Brain microvascular endothelial cell (primary cell): ENCODE data around the gene EBF4.

ENCODE experiments used
- DNase-seq: peaks from one replicate; pipeline ENCODE4 v3.0.0-alpha.2; 2020
- H3K27ac ChIP-seq: fragments of 250-450 bp; sonication (Bioruptor Pico); 2 replicates; pipeline ENCODE4 v1.5.1; 2020; ENCODE audit warnings: mild to moderate bottlenecking, moderate library complexity
- H3K27me3 ChIP-seq: fragments of 250-450 bp; sonication (Bioruptor Pico); replicated peaks from 2 replicates; pipeline ENCODE4 v1.5.1; 2020; ENCODE audit warnings: mild to moderate bottlenecking
- H3K36me3 ChIP-seq: fragments of 250-450 bp; sonication (Bioruptor Pico); replicated peaks from 2 replicates; pipeline ENCODE4 v1.5.1; 2020; ENCODE audit warnings: mild to moderate bottlenecking
- H3K4me3 ChIP-seq: 2 replicates; pipeline ENCODE4 v1.5.1; 2011; ENCODE audit warnings: low read depth, mild to moderate bottlenecking, control low read depth, low read length, moderate library complexity
- CTCF ChIP-seq: IDR thresholded peaks from 2 replicates; pipeline ENCODE4 v1.5.1; 2011; ENCODE audit warnings: low read depth, mild to moderate bottlenecking, moderate library complexity, low read length, control low read depth, inconsistent platforms; ENCODE audit errors: missing control alignments
- in situ Hi-C: cut with HindIII; loops from 2 replicates; pipeline ENCODE4 v1.10.0; 2017; ENCODE audit warnings: low sequenced_read_pairs, low pct_ligation_motif_present

EBF4 gene

GRCh38 chr20:2729251-2729713, 36.7 kb downstream of the EBF4 start:
- Histone ChIP-seq H3K36me3 (no peaks in the 10 kb centered on the region), H3K27ac (no peak overlapping the region), H3K27me3 (no peaks in the 10 kb centered on the region), H3K4me3 (no peak overlapping the region)
- DNase-seq, result no peak
- in situ Hi-C loops, result no loop called here
- no peak for TF ChIP-seq CTCF

- no peak for DNase-seq
- Histone ChIP-seq H3K27me3 (no peaks in the 10 kb centered on the region), H3K36me3 (no peaks in the 10 kb centered on the region), H3K4me3 (no peak overlapping the region), H3K27ac (no peak overlapping the region)
- in situ Hi-C loops, result no loop called here
- no peak for TF ChIP-seq CTCF
Measured at GRCh38 chr20:2729791-2730190, 37.2 kb downstream of the EBF4 start.

- no peaks in the 10 kb centered on the region for H3K27me3 ChIP-seq
- H3K27ac ChIP-seq, result no peak overlapping the region
- no peak for TF ChIP-seq CTCF
- no peaks in the 10 kb centered on the region for H3K36me3 ChIP-seq
- H3K4me3 ChIP-seq, result no peak overlapping the region
- in situ Hi-C loops, result no loop called here
- no peak for DNase-seq
Measured at GRCh38 chr20:2734899-2735298, 42.3 kb downstream of the EBF4 start.

- Histone ChIP-seq H3K27ac (no peak overlapping the region), H3K4me3 (no peak overlapping the region), H3K36me3 (no peaks in the 10 kb centered on the region), H3K27me3 (peaks cover 2% of the 10 kb centered on the region)
- TF ChIP-seq CTCF, result no peak
- in situ Hi-C loops, result no loop called here
- DNase-seq, result no peak
Measured at GRCh38 chr20:2736441-2736840, 43.9 kb downstream of the EBF4 start.

GRCh38 chr20:2738331-2739041, 45.9 kb downstream of the EBF4 start:
- no peak for TF ChIP-seq CTCF
- in situ Hi-C loops, result no loop called here
- H3K27ac ChIP-seq, result no peak overlapping the region
- peaks cover 5% of the 10 kb centered on the region for H3K27me3 ChIP-seq
- H3K4me3 ChIP-seq, result no peak overlapping the region
- no peaks in the 10 kb centered on the region for H3K36me3 ChIP-seq
- DNase-seq, result no peak

- no peak overlapping the region for H3K4me3 ChIP-seq
- H3K27ac ChIP-seq, result no peak overlapping the region
- in situ Hi-C loops, result no loop called here
- H3K36me3 ChIP-seq, result no peaks in the 10 kb centered on the region
- TF ChIP-seq CTCF, result no peak
- peaks cover 5% of the 10 kb centered on the region for H3K27me3 ChIP-seq
- DNase-seq, result no peak
Measured at GRCh38 chr20:2739042-2739398, 46.4 kb downstream of the EBF4 start.
